ENCODE data around the gene GRIN3A.

GRIN3A gene

DNA sequence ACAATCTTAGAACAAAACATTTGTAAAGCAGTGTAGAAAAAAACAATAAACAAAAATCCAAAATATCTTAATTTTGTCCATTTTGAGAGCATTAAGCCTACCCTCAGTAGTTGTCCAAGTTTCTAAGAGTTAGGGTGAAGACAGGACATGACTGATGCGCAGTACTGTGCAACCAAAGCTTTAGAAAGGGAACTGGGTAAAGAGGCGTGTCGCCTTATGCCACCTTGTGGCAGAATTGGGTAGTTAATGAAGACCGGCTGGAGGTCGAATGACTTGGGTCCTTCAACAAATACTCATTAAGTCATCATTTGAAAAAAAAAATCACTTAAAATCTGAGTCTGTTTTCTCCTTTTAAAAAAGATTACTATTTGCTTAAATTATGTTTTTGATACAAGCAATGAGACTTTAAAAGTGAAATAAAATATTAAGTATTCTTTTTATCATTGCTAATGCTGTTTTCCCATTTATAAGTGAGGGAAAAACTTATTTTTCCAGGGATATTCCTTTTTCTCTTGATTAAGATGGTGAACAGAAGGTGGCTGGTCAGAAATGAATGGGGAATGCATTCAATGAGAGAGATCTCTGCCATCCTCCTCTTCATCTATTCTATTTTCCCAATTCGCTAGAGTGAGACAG, 208.3 kb downstream of the GRIN3A start:
- DNase-seq (ENCODE audit: extremely low read depth in 1 of 2, low read depth in 1 of 2), result peak; percentile 17 to 35

DNA sequence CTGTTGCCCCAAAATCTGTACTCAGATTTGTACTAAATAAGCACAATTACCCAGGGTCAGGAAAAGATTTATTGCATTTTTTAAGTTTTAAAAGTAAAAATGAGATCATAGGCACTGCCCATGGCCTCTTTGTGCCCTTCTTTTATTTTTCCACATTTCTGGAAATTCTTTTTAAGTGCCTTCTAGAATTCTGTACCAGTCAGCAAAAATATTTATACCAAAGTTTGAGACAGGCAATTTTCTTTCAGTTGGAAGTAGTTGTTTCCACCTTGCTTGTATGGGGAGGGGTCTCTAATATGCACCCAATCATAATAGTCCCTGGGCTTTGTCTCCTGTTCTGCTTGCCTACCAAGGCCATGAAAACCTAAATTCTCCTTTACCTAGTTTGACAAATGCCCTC, 210.4 kb downstream of the GRIN3A start:
- no peak for DNase-seq (ENCODE audit: extremely low read depth in 1 of 2, low read depth in 1 of 2)

DNA sequence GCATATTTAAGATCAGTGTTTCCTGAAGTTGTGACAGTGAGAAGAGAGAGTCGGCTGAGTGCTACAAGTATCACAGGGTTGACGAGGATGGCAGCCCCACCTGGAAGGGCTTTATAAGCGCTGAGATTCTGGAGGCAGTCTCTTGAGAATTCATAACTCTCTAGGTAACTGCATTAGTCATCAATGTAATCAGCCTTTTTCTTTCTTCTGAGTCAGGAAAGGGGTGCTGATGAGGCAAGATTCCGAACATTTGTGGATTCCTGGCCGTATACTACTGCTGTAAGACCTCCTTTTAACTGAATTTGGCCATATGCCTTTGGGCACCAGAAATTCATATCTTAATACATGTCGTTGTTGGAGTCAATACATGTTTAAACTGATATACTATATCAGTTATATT, 211.4 kb downstream of the GRIN3A start:
- DNase-seq (ENCODE audit: extremely low read depth in 1 of 2, low read depth in 1 of 2), result no peak

DNA sequence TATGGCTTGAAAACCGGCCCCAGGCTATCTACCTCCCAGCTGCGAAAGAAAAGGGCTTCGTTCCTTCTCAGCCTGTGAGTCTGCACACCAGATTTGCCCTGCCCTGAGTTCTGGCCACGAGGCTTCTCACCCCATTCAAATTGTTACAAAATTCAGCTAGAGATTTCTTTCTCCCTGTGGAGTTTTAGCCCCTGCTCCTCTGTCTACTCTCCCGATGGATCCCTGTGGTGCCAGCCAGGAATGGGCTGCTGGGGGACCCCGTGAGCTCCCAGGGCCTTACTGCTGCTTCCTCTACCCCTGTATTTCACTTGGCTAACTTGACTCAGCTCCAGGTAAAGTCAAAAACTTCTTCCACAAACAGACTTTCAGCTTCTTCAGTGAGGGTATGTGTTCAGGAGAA, 214.1 kb downstream of the GRIN3A start:
- DNase-seq (ENCODE audit: extremely low read depth in 1 of 2, low read depth in 1 of 2), result no peak
